Superior temporal gyrus (tissue), 1 donor: ENCODE data around the gene KPTN.
A peak's percentile ranks its signal among the peaks of the same experiment; 100 is the strongest.

ENCODE experiments used
- DNase-seq: peaks from one replicate; pipeline ENCODE4 v3.0.0-alpha.2; 2016; ENCODE audit errors: extremely low spot score

Gene KPTN

GRCh38 chr19:47469719-47470118, 14.3 kb downstream of the KPTN start:
- DNase-seq: no peak

DNA sequence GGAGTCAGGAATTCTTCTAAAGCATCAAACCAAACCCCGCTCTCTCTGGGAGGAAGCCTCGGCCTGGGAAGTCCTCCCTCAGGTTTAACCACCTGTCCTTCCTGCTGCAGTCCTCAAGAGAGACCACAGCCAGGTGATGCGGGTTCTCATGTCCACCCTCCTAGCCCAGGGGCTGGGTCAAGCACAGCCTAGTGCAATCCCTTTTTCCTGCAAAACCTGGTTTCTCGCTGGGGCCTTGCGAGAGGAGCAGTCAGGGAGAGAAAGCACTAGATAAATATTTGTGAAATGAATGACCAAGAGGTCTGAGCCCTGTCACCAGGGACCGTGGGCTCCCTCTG, 14.7 kb downstream of the KPTN start:
- DNase-seq: no peak

- no peak for DNase-seq
Observed at GRCh38 chr19:47467914-47468313, 16.1 kb downstream of the KPTN start.

DNA sequence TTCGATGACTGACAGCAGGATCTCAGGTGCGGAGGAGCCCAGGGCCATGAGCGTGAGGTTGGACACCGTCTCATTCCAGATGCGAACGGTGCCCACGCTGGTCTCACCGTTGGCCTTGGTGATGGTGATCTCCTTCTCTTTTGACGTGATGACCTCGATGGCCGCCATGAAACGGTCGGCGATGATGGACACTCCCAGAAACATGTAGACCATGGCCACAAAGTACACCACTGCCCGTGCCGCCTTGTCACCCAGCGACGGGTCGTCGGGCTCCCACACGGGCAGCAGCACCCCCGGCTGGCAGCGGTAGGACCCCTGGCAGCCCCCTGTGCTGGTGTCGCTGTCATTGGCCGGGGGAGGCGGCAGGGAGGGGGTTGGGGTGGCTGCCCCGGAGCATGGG, 18.1 kb downstream of the KPTN start:
- DNase-seq: no peak

DNA sequence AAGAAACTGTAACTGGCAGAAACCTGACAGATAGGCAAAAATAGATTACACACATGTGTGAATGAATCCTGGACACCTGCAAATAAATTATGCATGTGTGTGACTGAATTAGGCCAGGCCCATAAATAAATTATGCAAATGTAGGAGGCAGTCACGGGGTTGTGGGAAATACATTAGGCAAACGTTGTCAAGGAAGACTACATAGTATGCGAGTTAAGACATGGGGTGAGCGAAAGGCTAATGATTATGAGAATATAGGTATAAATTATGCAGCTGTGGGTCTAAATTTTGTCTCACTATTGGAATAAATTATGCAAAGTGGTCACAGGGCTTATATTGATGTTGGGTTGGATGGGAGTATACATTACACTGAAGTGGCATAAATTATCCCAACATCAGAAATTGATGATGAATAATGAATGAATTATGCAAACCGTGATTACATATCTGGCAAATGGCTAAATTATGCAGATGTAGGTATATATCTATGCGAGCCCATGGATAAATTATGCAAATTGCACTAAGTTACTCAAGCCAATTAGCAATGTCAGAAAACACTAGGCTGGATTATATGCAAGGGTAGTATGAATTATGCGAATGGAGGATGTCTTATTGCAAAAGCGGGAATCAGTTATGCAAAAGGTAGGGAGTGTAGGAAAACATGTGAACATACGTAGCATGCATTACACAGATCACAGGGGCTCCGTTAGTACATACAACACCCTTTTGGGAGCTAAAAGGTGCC, 19.2 kb downstream of the KPTN start:
- no peak for DNase-seq

GRCh38 chr19:47461876-47462275, 22.1 kb downstream of the KPTN start:
- no peak for DNase-seq

DNA sequence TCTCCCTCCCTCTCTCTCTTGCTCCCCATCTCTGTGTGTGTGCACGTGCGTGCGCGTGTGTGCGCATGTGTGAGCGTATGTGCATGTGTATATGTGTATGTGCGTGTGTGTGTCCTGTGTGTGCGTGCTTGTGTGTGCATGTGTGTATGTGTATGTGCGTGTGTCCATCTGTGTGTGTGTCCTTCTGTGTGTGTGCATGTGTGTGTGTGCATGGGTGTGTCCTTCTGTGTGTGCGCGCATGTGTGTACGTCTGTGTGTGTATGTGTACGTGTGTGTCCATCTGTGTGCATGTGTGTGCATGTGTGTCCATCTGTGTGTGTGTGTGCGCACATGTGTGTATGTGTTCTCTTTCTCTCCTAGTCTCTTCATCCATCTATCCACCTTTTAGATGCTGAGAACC, 24.5 kb downstream of the KPTN start:
- no peak for DNase-seq

- DNase-seq: no peak
Observed at GRCh38 chr19:47458672-47459071, 25.3 kb downstream of the KPTN start.

DNA sequence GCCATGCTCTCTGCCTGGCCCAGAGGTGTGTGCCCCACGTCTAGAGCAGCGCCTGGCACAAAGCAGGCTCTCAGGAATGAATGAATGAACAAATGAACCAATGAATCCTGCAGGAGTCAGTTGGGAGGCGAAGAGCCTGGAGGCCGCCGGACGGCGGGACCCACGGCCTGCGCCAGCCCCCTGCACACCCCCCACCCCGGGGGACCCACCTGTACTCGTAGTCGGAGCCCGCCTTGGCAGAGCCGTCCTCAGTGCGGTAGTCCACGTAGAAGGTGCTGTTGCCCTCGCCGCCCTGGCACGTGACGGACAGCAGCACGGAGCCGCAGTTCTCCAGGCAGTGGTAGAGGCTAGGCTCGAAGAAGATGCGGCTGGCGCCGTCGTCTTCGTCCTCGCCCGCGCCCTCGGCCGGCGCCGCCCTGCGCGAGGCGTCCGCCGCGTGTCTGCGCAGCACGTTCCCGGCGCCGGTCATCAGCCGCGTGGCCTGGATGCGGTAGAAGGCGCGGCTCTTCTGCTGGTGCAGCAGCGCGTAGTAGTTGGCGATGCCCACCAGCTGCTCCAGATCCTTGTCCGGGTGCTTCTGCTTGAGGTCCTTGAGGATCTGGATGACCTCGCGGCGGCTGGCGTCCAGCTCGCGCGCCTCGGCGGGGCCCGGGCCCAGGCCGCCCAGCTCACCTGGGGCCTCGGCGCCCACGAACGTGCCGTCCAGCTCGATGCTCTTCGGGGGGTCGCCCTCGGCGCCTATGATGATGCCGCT, 27.1 kb downstream of the KPTN start:
- DNase-seq: no peak

DNA sequence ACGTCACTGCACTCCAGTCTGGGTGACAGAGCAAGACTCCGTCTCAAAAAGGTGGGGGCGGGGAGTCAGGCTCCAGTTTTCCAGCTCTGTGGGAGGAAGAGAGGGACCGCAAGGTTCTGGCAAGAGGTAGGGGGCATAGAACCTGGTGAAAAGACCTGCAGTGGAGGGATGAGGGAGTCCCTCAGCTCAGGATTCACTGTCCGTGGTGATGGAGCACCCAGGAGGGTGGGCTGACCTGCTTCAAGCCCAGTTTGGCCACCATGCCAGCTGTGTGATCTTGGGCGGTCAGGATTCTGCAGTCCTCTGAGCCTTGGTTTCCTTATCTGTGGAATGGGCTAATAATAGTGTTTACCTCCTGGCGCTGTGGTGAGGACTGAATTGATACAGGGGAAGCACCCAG, 33.5 kb downstream of the KPTN start:
- no peak for DNase-seq

GRCh38 chr19:47448360-47448727, 35.7 kb downstream of the KPTN start:
- no peak for DNase-seq

DNA sequence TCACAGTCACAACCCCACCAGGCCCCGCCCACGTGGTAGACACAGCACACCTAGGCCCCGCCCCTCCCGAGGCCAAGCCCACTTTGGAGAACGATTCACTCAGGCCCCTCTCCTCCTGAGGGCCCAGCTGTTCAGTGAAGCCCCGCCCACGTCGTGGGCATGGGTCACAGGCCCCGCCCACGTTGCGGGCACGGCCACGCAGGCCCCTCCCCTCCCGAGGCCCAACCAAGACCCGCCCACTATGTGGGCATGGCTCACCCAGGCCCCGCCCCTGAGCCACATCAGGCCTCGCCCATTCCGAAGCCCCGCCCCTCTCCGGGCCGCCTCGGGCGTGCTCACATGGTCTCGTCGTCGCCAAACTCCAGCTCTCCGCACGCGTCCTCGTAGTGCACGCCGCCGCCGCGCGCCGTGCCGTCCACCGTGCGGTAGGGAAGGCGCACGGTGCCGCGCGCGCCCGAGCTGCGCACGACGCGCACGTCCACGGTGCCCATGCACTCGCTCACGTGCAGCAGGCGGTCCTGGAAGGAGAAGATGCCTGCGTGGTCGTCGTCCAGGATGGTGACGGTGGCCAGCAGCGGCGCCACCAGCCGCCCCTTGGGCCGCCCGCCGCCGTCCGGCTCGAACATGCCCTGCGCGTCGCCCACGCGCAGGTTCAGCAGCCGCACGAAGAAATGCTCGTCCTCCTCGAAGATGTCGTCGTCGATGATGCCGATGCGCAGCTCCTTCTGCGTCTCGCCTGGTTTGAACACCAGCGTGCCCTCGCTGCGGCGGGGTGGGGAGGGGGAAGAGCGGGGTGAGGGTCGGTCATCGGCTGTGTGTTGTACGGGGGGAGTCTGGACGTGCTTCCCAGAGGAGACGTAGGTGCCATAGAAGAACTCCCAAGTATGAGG, 36.3 kb downstream of the KPTN start:
- DNase-seq: no peak

- DNase-seq: no peak
Observed at GRCh38 chr19:47446534-47447469, 37.2 kb downstream of the KPTN start.

- DNase-seq: no peak
Observed at GRCh38 chr19:47445937-47446402, 38.0 kb downstream of the KPTN start.

DNA sequence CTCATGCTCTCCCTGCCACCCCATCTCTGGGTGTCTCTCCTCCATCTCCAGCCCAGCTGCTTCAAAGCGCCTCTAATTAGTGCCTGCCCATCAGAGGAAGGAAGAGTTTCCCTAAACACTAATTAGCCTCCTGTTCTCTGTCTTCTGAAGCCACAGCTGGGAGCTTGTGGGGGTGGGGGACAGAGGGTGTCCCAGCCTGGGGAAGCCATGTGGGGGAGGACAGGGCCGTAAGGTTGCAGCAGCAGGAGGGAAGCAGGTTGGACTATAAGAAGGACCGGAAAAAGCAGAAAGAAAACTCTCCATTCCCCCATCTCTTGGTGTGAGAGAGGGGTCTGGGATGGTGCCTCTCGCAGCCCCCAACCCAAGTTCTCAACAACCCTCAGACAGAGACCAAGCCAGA, 38.5 kb downstream of the KPTN start:
- DNase-seq: no peak

- no peak for DNase-seq
Observed at GRCh38 chr19:47444388-47444821, 39.6 kb downstream of the KPTN start.

- no peak for DNase-seq
Observed at GRCh38 chr19:47443331-47443730, 40.7 kb downstream of the KPTN start.

GRCh38 chr19:47438793-47439220, 45.2 kb downstream of the KPTN start:
- DNase-seq: no peak

DNA sequence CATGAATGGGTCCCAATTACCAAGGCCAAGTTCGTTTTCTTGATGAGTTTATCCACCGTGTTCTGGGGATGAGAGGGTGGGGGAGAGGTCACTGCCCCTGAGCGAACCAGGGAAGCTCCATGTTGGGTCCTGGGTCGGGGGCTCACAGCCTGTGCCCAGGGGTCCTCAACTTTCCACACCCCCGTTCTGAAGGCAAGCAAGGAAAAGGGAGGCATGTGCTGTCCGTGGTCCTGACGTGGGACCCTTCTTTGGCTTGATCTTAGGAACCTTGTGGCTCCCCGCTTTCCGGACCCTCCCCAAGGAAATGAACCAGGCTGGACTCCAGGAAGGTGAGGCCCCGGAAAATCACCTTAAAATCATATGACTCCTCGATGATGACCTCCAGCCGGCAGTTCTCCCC, 46.5 kb downstream of the KPTN start:
- DNase-seq: no peak

DNA sequence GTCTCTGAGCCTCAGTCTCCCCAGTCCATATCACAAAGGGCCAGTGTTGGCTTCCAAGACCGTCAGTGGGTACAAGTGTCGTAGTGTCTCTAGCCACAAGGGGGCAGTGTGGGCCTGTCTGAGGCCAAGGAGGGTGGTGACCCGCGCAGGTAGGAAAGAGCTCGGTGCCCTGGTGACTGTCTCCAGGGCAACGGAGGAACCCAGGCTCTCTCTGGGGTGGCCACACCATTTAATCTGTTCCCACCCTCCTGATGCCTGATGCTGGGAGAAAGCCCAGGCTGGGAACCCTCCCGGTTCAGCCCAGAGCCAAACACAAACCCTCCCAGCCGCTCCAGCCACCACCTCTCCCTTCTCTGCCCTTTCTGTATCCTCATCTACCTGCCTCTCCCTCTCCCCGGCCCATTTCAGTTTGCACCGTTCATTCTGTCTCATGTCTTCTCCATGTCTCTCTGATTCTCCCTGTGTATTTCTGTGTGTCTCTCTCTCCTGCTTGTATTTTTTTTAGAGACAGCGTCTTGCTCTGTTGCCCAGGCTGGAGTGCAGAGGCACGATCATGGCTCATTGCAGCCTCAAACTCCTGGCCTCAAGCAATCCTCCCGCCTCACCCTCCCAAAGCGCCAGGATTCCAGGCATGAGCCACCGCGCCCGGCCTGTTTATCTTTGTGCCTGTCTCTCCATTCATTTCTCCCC, 47.2 kb downstream of the KPTN start:
- peak; percentile 91 for DNase-seq
